Calu3 (cell line): ENCODE data around the gene TMEM108. TPM values are rescaled to one million over a fixed set of nuclear protein-coding genes. Genes with fewer than 3 reads are reported as not detected.

Source experiments
- BruUV-seq: library from RNA; stranded (reverse); fragments of 400-500 nt; replicated peaks from 2 replicates; lab custom pipeline; 2021; lab: Mats Ljungman, UMichigan
- CTCF ChIA-PET: fragments of 300-600 bp; sonication (Branson Sonifier 250); formaldehyde crosslinking; loops from one replicate; lab custom pipeline; 2022; ENCODE audit warnings: antibody characterized with exemption; lab: Charles Lee
- DNase-seq: peaks from one replicate; pipeline ENCODE4 v3.0.0; 2022
- H3K27ac Mint-ChIP-seq: one replicate; pipeline ENCODE4 v1.8.0; 2022; ENCODE audit warnings: mixed read lengths; ENCODE audit not compliant: unreplicated experiment
- H3K27me3 Mint-ChIP-seq: one replicate; pipeline ENCODE4 v1.8.0; 2022; ENCODE audit warnings: mixed read lengths; ENCODE audit not compliant: unreplicated experiment
- H3K36me3 Mint-ChIP-seq: one replicate; pipeline ENCODE4 v1.8.0; 2022; ENCODE audit warnings: mild to moderate bottlenecking, moderate library complexity, mixed read lengths; ENCODE audit not compliant: insufficient read depth, unreplicated experiment
- H3K4me1 Mint-ChIP-seq: one replicate; pipeline ENCODE4 v1.8.0; 2022; ENCODE audit warnings: mild to moderate bottlenecking, low read depth, mixed read lengths; ENCODE audit not compliant: unreplicated experiment
- H3K4me3 Mint-ChIP-seq: one replicate; pipeline ENCODE4 v1.8.0; 2022; ENCODE audit warnings: mild to moderate bottlenecking, low read depth, moderate library complexity, mixed read lengths; ENCODE audit not compliant: unreplicated experiment
- H3K9me3 Mint-ChIP-seq: one replicate; pipeline ENCODE4 v1.8.0; 2022; ENCODE audit warnings: low read depth, mixed read lengths; ENCODE audit not compliant: unreplicated experiment
- CTCF ChIP-seq: fragments of 200-600 bp; IDR thresholded peaks from one replicate; pipeline ENCODE4 v1.8.0; 2022; ENCODE audit warnings: antibody characterized with exemption; ENCODE audit not compliant: unreplicated experiment
- intact Hi-C: fragments of 100-400 bp; cut with micrococcal nuclease; formaldehyde crosslinking; loops from one replicate; pipeline ENCODE4 v1.10.0; 2022; ENCODE audit not compliant: unreplicated experiment
- total RNA-seq: library from RNA; stranded (reverse); gene quantifications from 2 replicates; pipeline ENCODE4 v1.2.3, GENCODE V29; 2022

The TMEM108 gene
- total RNA-seq, 1 experiment from 2014 or later, result not detected

DNA sequence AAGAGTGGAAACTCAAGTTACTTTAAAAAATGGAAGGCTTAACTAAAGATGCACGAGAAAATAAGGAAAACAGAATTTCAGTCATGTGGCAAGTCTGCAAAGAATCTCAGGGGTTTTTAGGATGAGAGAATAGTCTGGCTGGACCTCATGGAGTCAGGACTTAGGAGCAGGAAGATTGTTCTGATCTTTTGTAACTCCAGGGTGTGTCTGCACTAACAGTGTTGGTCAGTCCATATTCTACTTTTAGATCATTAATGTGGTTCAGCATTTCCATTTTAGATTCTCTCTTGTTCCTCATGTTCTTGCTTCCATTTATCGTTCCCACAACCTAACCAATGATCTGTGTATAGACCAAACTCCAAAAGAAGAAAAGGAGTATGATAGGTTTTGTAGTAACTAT, 15.3 kb downstream of the TMEM108 start:
- CTCF ChIA-PET, result interaction anchor here (1.5 kb wide), 1 partner anchor 12 kb away, joined by 3 read pairs; no protein-coding TSS in a partner anchor
- TF ChIP-seq CTCF, result no peak
- H3K27ac Mint-ChIP-seq, result no peak overlapping the region
- H3K9me3 Mint-ChIP-seq, result no peaks in the 10 kb centered on the region
- intact Hi-C loops, result no loop called here
- no TSS peak for BruUV-seq
- DNase-seq, result no peak
- H3K27me3 Mint-ChIP-seq, result peaks cover 90% of the 10 kb centered on the region
- no peak overlapping the region for H3K4me3 Mint-ChIP-seq
- H3K36me3 Mint-ChIP-seq, result no peaks in the 10 kb centered on the region
- H3K4me1 Mint-ChIP-seq, result no peaks in the 10 kb centered on the region

GRCh38 chr3:133054586-133054985, 16.4 kb downstream of the TMEM108 start:
- H3K4me3 Mint-ChIP-seq, result no peak overlapping the region
- no peak overlapping the region for H3K27ac Mint-ChIP-seq
- no peak for DNase-seq
- H3K4me1 Mint-ChIP-seq, result no peaks in the 10 kb centered on the region
- CTCF ChIA-PET, result interaction anchor here (0.7 to 1.5 kb wide), 2 partner anchors 13 to 22 kb away, joined by 3 read pairs; no protein-coding TSS in a partner anchor
- intact Hi-C loops, result no loop called here
- peaks cover 87% of the 10 kb centered on the region for H3K27me3 Mint-ChIP-seq
- H3K36me3 Mint-ChIP-seq, result no peaks in the 10 kb centered on the region
- no peaks in the 10 kb centered on the region for H3K9me3 Mint-ChIP-seq
- no TSS peak for BruUV-seq
- no peak for TF ChIP-seq CTCF

DNA sequence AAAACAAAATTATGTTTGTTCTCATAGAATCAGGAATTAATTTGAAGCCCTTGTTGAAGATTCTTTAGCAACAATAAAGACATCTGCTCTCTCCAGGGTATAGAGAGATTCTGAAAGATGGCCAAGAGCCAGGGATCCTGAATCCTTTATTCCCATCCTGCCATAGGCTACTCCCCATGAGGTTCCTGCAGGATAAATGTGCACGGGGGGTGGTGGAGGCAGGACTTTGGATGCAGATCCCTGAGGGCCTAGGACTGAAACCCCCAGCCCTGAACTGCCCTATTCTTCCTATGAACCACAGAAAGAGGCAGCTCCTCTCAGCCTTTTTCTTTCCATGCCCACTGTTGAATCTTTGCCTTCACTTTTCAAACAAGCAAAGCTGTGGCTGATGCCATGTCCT, 17.1 kb downstream of the TMEM108 start:
- Mint-ChIP-seq H3K36me3 (no peaks in the 10 kb centered on the region), H3K27me3 (peaks cover 86% of the 10 kb centered on the region), H3K4me1 (no peaks in the 10 kb centered on the region), H3K27ac (no peak overlapping the region), H3K9me3 (no peaks in the 10 kb centered on the region), H3K4me3 (no peak overlapping the region)
- CTCF ChIA-PET, result interaction anchor here (0.7 to 1.5 kb wide), 2 partner anchors 14 to 21 kb away, joined by 3 read pairs; no protein-coding TSS in a partner anchor
- no peak for TF ChIP-seq CTCF
- BruUV-seq, result no TSS peak
- intact Hi-C loops, result no loop called here
- DNase-seq, result no peak

DNA sequence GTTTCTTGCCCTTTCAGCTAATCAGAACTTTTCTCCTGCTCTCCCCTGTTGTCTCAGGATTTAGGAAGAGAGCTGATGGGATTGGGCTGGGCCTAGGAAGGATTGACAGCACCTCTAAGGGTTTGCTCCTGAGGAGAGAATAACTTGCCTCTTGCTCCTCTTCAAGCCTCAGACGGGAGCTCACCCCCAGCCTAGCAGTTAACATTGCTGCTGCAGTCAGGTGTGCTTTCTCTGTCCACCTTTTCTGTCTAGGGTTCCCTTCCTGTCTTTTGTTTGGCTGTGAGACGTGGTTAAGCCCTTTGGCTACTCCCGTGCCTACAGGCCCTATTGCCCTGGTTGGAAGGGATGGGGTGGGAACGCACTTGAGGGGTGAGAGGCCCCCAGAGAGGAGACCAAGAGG, 20.1 kb downstream of the TMEM108 start:
- H3K4me1 Mint-ChIP-seq, result no peaks in the 10 kb centered on the region
- no peaks in the 10 kb centered on the region for H3K9me3 Mint-ChIP-seq
- H3K4me3 Mint-ChIP-seq, result no peak overlapping the region
- TF ChIP-seq CTCF, result no peak
- DNase-seq, result no peak
- H3K27me3 Mint-ChIP-seq, result peaks cover 68% of the 10 kb centered on the region
- intact Hi-C loops, result no loop called here
- CTCF ChIA-PET, result interaction anchor here (0.6 kb wide), 1 partner anchor 518 kb away, joined by 3 read pairs; no protein-coding TSS in a partner anchor
- H3K27ac Mint-ChIP-seq, result no peak overlapping the region
- no TSS peak for BruUV-seq
- H3K36me3 Mint-ChIP-seq, result no peaks in the 10 kb centered on the region
